ENCODE results near the gene LRRC30.

The LRRC30 gene

DNA sequence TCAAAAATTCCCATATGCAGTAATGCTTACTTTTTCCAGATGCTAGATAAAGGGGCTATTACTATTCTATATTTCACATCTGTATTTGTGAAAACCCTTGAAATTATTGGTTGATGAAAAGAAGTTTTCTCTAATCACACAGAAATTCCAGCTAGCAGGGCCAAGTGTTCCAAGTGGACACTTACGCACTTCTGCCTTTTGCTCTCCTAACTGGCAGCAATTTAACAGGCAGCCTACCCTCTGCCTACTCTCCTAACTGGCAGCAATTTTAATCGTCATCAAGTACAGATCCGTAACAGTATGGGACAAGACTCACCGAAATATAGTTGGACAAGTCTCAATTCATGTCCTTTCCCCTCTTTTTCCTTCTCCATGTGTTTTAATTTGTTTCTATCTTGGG is 12.0 kb downstream of the LRRC30 start:
- DNase-seq: no peak

DNA sequence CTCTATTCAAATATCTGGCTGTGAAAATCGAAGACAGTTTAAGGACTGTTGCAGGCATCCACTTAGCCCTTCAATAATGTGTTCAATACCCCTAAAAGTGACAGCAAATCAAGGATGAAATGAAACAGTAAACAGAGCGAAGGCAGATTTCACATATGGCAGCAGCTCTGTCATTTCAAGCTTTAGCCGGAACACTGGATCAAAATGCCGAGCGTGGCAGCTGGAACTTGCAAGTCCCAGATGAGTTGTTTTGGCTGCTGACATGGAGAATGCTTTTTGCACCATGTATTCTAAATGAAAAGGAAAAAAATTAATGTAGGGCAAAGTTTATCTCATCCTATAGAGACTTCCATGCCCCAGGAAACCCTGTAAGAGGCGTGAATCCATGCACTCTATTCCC is 18.0 kb downstream of the LRRC30 start:
- no peak for DNase-seq

DNA sequence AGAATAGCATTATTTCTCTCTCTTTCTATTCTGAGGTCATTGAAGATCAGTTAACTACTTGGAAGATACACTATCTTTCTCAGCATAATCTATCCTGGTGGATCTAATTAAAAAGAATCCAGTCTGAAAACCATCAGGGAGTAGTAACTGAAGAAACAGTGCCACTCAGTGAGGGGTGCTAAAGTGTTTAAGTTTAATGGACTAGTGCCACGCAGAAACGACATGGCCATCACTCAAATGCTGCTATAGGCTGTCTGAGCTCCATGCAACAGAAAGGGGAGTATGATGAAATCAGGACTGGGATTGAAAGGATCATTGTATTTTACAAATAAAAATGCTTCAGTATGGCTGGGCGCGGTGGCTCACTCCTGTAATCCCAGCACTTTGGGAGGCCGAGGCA is 23.3 kb downstream of the LRRC30 start:
- no peak for DNase-seq

DNA sequence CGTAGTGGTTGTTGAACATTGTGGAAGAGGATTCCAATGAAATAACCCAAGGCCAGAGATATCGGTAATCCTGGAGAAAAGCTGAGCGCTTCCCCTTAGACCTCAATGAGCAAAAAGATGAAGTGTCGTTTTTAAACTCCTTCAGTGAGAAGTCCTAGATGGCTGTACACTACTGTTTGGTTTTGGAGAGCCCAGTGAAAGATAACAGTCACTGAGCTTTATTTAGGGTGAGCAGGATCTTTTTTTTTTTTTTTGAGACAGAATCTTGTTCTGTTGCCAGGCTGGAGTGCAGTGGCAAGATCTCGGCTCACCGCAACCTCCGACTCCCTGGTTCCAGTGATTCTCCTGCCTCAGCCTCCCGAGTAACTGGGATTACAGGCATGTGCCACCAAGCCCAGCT is 24.2 kb downstream of the LRRC30 start:
- no peak for DNase-seq

DNA sequence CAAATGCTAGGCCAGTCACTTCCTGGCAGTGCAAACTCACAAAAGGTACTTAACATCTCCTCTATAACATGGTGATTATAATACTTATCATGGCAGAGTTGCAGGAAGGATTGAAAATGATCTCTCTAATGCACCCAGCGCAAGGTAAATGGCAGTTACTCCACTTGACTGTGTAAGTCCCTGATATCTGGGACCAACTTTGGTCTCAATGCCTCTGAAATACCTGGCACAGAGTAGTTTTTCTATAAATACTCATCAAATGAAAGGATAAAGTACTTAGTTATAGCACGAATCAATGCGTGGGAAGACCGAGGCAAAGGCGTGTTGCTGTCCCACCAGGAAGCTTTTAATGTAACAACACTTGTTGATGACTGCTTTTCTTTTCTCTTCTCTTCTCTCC is 24.8 kb downstream of the LRRC30 start:
- no peak for DNase-seq

DNA sequence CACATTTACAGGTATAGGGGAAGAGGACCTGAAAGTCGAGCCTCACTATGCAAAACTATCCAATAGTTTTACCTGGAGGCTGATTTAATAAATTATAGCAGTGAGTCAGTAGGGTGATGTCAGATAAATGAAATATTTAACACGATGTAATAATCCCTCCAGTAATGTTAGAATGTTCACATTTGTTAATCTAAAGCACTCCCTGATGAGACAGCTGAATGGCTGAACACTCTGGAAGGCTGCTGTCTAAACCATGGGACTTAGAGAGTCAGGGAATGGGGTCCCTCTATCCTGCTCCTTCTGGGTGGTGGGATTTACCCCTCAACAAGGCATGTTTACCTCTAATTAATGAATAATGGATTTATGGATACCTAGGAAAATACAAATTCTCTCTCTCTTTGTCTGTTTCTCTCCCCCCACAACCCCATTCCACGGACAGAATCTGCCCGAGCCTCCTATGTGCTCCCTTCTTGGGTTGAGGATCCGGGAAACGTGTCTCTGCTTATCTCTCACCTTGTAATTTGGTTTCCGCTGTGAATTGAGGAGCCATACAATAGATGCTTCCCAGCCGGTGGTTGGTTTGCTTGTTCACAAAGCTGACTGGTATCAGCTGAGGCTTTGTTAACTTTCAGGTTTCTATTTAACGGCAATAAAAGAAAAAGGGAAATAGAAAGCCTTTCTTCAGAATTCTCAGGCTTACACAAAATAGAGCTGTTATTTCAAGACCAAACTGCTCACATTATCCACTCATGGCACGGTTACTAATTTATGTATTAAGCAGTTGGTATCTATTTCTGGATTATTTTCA is 25.9 kb downstream of the LRRC30 start:
- no peak for DNase-seq

DNA sequence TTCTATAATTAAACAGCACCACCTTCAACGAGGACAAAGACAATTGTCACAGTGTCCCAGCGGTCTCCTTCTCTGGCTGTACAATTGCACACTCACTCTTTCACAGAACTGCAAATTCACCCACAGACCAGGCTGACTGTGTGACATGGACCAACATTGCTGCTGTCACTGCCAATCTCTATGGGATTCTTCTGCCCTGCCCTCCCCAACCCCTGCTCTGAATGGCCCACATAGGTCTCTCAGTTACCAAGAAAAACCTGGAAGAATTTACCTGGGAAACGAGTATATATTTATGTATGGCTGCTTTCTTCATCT is 26.5 kb downstream of the LRRC30 start:
- DNase-seq: no peak

DNA sequence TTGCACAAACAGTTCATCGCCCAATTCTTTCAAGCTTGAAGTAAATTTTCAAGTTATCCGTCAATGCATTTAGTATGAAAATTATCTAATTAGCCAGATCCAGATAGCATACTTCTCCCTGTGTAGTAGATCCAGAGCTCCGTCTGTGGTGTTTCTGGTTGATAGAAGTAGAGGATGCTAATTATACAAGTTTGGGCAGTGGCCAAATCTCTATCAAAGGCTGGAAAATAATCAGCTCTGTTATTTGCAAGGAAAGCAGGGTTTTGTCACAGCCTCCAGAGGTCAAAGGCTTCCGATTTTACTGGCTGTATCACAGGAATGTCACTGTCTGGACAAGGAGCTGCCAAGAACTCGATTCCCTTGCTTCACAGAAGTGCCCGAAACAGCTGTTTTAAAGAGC is 28.6 kb downstream of the LRRC30 start:
- no peak for DNase-seq

DNA sequence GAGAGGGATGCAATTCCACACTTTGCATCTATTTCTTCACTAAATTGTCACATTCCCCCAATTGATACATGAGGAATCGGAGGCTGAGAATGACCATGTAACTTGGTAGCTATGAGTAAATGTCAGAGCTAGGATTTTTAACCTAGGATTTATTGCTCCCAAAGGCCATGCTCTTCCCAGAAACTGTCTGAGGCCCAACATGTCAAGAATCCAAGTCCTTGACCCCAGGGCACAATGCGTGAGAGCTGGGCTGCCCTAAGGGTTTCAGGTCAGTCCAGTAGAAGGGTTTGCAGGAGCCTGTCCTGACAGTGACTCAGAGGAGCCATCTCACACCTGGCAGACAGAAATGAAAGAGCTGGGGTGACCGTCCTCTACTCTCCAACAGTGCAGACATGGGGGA is 30.3 kb downstream of the LRRC30 start:
- no peak for DNase-seq

DNA sequence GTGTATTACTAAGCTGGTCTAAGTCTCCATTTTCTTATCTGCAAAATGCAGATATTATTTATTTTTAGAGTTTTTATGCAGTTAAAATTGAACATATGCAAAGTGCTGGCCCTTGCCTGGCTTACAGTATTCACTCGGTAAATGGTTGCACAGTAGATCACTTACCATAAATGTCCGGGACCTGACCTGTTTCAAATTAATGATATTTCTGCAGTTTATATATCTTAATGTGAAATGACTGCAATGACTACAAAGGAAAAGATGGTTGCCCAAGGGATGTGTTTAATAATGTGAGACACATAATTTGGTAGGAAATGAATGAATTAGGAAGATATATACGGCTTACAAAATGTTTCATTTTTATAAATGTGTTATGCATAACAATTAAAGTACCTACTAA is 37.1 kb downstream of the LRRC30 start:
- DNase-seq: no peak

DNA sequence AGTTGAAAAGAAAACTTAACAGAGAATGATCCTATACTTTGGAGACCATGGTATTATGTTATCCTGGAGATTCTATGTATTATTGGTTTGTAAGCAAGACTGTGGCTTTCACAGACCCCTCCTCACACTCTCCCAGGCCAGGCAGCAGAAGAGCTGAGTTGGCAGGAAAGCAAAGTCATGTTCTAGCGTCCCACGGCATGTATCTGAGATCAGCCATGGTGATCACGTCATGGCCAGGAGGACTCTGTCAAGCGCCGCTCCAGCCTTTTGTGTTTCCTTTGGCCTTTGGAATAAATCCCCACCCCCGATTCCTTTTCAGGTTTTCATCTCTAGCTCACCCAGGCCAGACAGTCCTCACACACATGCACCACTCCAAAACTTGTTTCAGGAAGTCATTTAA is 39.1 kb downstream of the LRRC30 start:
- DNase-seq: no peak

DNA sequence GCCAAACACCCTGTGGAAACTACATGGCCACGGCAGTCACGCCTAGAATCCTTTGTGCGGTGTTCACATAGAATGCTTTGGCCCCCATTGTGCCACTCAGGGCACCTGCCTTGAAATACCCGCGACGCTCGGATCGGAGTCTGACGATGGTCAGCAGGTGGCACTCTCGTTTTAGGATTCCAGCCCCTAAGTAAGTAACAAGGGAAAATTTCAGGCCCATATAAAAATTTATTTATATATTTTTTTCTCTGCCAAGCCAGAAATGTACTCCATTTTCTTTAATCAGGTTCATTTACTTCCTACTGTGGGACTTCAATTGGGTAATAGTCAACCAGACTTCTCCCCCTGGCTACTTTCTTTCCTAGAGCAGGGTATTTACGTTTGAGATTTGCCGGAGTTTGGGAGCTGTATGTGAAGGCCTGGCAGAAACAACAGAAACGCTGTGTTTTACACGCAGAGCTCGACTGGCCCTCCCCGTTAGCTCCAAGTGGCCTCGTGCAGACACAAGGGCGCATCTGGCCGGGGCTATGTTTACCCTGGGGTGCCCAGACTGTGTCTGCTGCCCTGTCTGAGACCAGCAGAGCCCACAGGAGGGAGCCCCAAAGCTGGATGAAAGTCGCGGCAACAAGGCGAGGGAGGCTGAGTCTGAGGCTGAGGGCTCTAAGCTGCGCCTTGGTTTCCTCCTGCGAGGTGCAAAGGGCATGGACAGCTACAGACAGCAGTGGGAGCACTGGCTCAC is 41.6 kb downstream of the LRRC30 start:
- DNase-seq: no peak

DNA sequence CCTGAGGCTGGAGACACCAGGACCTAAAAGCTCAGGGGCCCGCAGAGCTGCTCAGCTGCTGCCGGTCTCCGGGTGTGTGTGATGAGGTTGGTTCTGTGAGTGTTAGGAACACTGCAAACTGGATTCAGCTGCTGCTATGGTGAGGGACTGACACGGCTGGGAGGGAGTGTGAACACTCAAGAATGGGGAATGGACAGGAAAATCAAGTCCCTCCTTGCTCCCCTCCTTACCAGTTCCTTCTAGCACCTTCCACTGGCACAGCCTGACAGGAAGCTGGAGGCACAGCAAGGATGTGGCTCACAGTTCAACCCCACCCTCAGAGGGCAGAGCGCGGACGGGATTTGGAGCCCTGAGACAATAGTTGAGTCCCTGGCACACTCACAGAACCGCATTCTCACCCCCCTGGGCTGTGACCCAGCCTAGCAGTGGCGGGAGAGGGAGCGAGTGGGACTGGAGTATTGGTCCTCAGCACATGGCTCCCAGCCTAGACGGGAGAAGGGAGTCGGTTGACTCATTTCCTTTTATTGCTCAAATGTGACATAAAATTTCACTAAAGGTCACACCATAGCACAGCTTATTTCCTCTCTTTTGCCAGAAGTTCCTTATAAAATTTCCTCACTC is 42.5 kb downstream of the LRRC30 start:
- no peak for DNase-seq

DNA sequence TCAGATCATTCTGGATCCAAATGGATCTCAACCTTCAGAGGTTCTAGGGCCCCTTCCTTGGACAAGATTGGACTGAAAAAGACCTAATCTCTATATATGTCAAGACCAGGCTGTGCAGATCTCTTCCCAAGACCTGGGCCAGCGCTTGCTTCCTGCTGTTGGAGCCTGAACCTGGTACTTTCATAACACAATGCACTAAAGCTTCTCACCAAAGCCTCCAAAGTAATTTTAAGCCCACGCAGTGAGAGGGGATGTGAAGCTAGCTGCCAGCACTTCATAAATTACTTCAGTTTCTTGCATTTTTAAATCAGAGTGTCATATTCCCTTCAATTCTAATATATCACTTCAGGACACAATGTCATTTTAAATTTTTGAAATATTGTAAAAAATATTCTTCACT is 50.7 kb downstream of the LRRC30 start:
- no peak for DNase-seq

All from activated CD4-positive, alpha-beta T cell treated with anti-CD3 and anti-CD28 coated beads, Interleukin-10, Interleukin-2, amounts not matched to agents 100 ng/mL and 50 ng/mL, durations not matched to agents 16 hours and 8 hours (primary cell).